ENCODE measurements around the gene FGD3. TPM values are rescaled to one million over a fixed set of nuclear protein-coding genes. Genes with fewer than 3 reads are reported as not detected.
"Not testable (repeated sequence)": the region's sequence is repeated elsewhere in the genome, so short reads cannot be mapped to it uniquely, and the experiment has no call there.

FGD3 gene
- total RNA-seq, 2 donors from 2014 or later, result 1.8 to 2.3 TPM

- Histone ChIP-seq H3K27ac (no peak overlapping the region), H3K4me3 (no peak overlapping the region), H3K4me1 (no peaks in the 10 kb centered on the region), H3K36me3 (no peaks in the 10 kb centered on the region), H3K9me3 (no peaks in the 10 kb centered on the region), H3K27me3 (no peaks in the 10 kb centered on the region), H3K9ac (ENCODE audit: low read depth in 2 of 2, low read length in 2 of 2) (no peak overlapping the region)
- intact Hi-C loops (cut with DNase I), result no loop called here
- DNase-seq, result peak; percentile 10
- TF ChIP-seq CTCF (IDR thresholded peaks at IDR 0.05), result no peak
Observed at GRCh38 chr9:93012963-93013855, 65.9 kb downstream of the FGD3 start.

- Histone ChIP-seq H3K9ac (ENCODE audit: low read depth in 2 of 2, low read length in 2 of 2) (no peak overlapping the region), H3K4me1 (no peaks in the 10 kb centered on the region), H3K27ac (no peak overlapping the region), H3K4me3 (no peak overlapping the region), H3K36me3 (no peaks in the 10 kb centered on the region), H3K9me3 (no peaks in the 10 kb centered on the region), H3K27me3 (no peaks in the 10 kb centered on the region)
- intact Hi-C loops (cut with DNase I), result no loop called here
- TF ChIP-seq CTCF (IDR thresholded peaks at IDR 0.05), result no peak
- peak; percentile 7 for DNase-seq
Observed at GRCh38 chr9:93013856-93014582, 66.7 kb downstream of the FGD3 start.

GRCh38 chr9:93015190-93015589, 67.9 kb downstream of the FGD3 start:
- H3K36me3 ChIP-seq; H3K9ac ChIP-seq (ENCODE audit: low read depth in 2 of 2, low read length in 2 of 2); H3K27me3 ChIP-seq; H3K27ac ChIP-seq; intact Hi-C loops (cut with DNase I); H3K4me3 ChIP-seq; H3K9me3 ChIP-seq; H3K4me1 ChIP-seq: not testable (repeated sequence)
- peak; percentile 6 for DNase-seq

- TF ChIP-seq CTCF (IDR thresholded peaks at IDR 0.05), result no peak
- H3K36me3 ChIP-seq, result no peaks in the 10 kb centered on the region
- intact Hi-C loops (cut with DNase I), result no loop called here
- no peak overlapping the region for H3K27ac ChIP-seq
- H3K4me1 ChIP-seq, result no peaks in the 10 kb centered on the region
- no peaks in the 10 kb centered on the region for H3K9me3 ChIP-seq
- no peak for DNase-seq
- H3K27me3 ChIP-seq, result no peaks in the 10 kb centered on the region
- no peak overlapping the region for H3K9ac ChIP-seq (ENCODE audit: low read depth in 2 of 2, low read length in 2 of 2)
- H3K4me3 ChIP-seq, result no peak overlapping the region
Observed at GRCh38 chr9:93017621-93018020, 70.3 kb downstream of the FGD3 start.

GRCh38 chr9:93020151-93020550, 72.8 kb downstream of the FGD3 start:
- Histone ChIP-seq H3K27ac (no peak overlapping the region), H3K27me3 (no peaks in the 10 kb centered on the region), H3K36me3 (no peaks in the 10 kb centered on the region), H3K9ac (ENCODE audit: low read depth in 2 of 2, low read length in 2 of 2) (no peak overlapping the region), H3K4me3 (no peak overlapping the region), H3K4me1 (no peaks in the 10 kb centered on the region), H3K9me3 (no peaks in the 10 kb centered on the region)
- intact Hi-C loops (cut with DNase I), result no loop called here
- TF ChIP-seq CTCF (IDR thresholded peaks at IDR 0.05), result no peak
- DNase-seq, result no peak
